HUES6 (cell line): ENCODE results near the gene TEPSIN.

Experiments
- H3K27ac ChIP-seq: 2 replicates; pipeline ENCODE4 v1.7.0; 2013; ENCODE audit warnings: low read depth, mild to moderate bottlenecking, low read length, inconsistent platforms
- H3K27me3 ChIP-seq: 2 replicates; pipeline ENCODE4 v1.6.1; 2013; ENCODE audit warnings: low read length; ENCODE audit not compliant: control insufficient read depth, insufficient read depth
- H3K36me3 ChIP-seq: 2 replicates; pipeline ENCODE4 v1.6.1; 2013; ENCODE audit warnings: low read length; ENCODE audit not compliant: control insufficient read depth, insufficient read depth
- H3K4me1 ChIP-seq: 2 replicates; pipeline ENCODE4 v1.6.1; 2013; ENCODE audit warnings: low read length; ENCODE audit not compliant: control insufficient read depth, insufficient read depth
- H3K4me3 ChIP-seq: 2 replicates; pipeline ENCODE4 v1.5.1; 2013; ENCODE audit warnings: low read depth, low read length
- H3K9ac ChIP-seq: one replicate; pipeline ENCODE4 v1.6.1; 2013; ENCODE audit warnings: mild to moderate bottlenecking, low read length
- H3K9me3 ChIP-seq: 2 replicates; pipeline ENCODE4 v1.6.1; 2013; ENCODE audit warnings: low read depth, low read length; ENCODE audit not compliant: control insufficient read depth, insufficient read depth

Gene TEPSIN

DNA sequence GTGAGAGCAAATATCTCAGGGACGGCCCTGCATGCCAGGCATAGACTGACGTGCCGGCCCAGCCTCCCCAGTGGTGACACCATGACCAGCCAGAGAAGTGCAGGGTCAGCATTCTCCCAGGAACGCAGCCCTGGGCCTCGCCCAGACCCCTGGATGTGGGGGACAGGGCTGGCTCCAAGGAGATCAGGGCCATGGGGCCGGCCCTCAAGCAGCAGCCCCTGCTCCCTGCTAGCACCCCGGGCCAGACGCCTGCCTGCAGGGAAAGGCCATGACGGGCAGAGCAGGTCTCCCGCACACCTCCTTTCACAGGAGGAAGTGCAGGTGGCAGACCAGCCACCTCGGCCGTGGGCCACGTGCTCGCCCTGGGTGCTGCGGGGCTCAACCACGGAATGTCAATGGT lies 9.8 kb upstream of the TEPSIN start:
- Histone ChIP-seq H3K9me3 (0 out of 2 replicates have a peak, but pooled peaks cover 3% of the 10 kb centered on the region), H3K27ac (no peak overlapping the region), H3K27me3 (no peaks in the 10 kb centered on the region), H3K9ac (no peak overlapping the region), H3K36me3 (peaks cover 9% of the 10 kb centered on the region; the same call in 1 of the 2 replicates), H3K4me1 (peaks cover 2% of the 10 kb centered on the region; the same call in 1 of the 2 replicates), H3K4me3 (no peak overlapping the region)

DNA sequence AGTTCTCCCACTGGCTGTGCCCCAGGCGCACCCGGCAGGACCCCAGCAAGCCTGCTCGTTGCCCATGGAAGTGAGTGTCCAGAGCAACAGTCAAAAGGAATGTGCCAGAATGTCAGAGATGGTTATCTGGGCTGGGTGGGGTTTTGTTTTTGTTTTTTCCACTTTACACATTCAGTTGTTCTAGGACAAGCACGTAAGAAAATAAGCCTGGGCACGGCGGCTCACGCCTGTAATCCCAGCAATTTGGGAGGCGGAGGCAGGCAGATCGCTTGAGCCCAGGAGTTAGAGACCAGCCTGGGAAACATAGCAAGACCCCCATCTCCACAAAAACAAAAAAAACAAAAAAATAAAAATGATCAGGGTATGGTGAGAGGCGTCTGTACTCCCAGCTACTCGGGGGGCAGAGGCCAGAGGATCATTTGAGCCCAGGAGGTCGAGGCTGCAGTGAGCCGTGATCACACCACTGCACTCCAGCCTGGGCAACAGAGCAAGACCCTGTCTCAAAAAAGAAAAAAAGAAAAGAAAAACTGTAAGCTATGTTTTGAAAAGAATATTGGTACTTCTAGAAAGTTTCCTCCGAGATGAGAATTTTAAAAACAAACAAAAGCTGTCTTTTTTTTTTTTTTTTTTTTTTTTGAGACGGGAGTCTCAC lies 8.6 kb upstream of the TEPSIN start:
- Histone ChIP-seq H3K4me3 (no peak overlapping the region), H3K27me3 (no peaks in the 10 kb centered on the region), H3K4me1 (peaks cover 6% of the 10 kb centered on the region), H3K9me3 (0 out of 2 replicates have a peak, but pooled peaks cover 3% of the 10 kb centered on the region), H3K9ac (no peak overlapping the region), H3K36me3 (peaks cover 9% of the 10 kb centered on the region; the same call in 1 of the 2 replicates), H3K27ac (no peak overlapping the region)

DNA sequence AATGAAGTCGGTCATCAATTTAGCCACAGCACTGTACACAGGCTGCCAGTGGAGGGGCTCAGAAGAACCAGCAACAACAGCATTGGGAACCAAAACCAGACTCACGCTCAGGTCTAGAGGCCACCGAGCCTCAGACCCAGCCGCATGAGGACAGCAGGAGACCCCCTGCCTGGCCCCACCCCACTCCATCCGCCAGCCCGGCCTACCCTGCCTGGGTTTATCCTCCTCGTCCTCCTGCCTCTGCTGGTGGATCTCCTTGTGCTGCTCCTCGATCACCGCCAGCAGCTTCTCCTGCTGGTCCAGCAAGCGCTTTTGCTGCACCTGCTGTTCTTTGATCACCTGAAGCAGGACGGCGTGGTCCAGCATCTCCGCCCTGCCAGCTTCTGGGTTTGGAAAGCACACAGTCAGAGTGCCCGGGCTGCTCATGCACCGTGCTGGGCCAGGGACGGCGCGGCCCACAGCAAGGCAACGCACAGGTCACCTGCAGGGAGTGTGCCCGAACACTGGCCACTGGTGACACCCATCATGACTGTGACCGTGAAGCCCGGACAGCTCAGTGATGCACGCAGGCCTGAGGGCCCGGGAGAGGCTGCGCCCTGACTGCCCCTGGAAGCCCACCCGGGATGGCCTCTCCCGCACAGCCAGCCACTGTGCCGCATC lies 8.0 kb upstream of the TEPSIN start:
- H3K9ac ChIP-seq = no peak overlapping the region
- 0 out of 2 replicates have a peak, but pooled peaks cover 3% of the 10 kb centered on the region for H3K9me3 ChIP-seq
- no peak overlapping the region for H3K27ac ChIP-seq
- peaks cover 5% of the 10 kb centered on the region; the same call in 1 of the 2 replicates for H3K4me1 ChIP-seq
- peaks cover 9% of the 10 kb centered on the region; the same call in 1 of the 2 replicates for H3K36me3 ChIP-seq
- no peaks in the 10 kb centered on the region for H3K27me3 ChIP-seq
- no peak overlapping the region for H3K4me3 ChIP-seq

DNA sequence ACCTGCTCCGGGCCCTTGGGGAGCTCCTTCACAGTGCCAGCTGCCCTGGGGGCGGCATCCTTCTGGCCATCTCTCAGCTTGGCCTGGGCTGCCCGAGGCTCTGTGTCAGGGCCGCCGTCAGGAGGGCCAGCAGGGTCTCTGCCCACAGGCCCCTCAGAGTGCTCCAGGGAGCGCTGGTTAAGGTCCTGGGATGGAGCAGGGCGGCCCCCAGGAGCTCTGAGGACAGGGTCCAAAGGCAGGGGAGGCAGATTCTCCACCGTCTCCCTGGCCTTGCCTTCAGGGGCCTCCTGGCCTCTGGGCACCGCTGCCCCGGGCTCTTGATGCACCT lies 7.5 kb upstream of the TEPSIN start:
- Histone ChIP-seq H3K4me3 (no peak overlapping the region), H3K27ac (no peak overlapping the region), H3K9me3 (0 out of 2 replicates have a peak, but pooled peaks cover 3% of the 10 kb centered on the region), H3K4me1 (peaks cover 7% of the 10 kb centered on the region), H3K27me3 (no peaks in the 10 kb centered on the region), H3K36me3 (peaks cover 11% of the 10 kb centered on the region), H3K9ac (no peak overlapping the region)

DNA sequence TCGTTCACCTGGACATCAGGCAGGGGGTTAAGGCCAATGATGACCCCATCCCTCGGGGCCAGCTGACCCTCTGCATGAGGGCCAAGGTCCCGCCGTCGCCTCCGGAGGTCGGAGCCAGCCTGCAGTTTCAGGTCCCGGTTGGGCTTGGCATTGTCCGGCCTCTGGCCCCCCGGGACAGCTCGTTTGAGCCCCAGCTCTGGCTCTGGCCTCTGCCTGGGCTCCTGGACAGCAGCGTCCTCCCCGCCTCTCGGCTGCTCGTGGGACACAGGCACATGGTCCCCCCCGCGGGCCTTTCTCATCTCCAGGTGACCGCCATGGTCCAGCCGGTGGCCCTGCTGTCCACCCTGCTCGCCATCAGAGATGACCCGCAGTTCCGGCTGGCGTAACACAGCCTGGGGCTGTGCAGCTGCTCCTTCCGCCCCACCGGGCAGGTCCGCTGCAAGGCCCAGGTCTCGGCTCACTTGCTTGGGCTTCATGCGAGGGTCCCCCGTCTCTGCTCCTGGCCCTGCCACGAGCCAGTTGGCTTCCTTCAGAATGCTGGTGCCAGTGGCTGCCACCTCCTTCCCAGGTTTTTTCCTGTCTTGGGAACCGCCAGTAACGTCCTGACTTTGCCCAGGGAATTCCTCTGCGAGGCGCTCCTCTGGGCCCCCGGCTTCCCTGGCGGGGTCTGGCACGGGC lies 6.9 kb upstream of the TEPSIN start:
- H3K27me3 ChIP-seq = no peaks in the 10 kb centered on the region
- H3K9ac ChIP-seq = no peak overlapping the region
- H3K27ac ChIP-seq = no peak overlapping the region
- peaks cover 10% of the 10 kb centered on the region for H3K4me1 ChIP-seq
- H3K36me3 ChIP-seq = peaks cover 16% of the 10 kb centered on the region
- H3K9me3 ChIP-seq = 0 out of 2 replicates have a peak, but pooled peaks cover 3% of the 10 kb centered on the region
- no peak overlapping the region for H3K4me3 ChIP-seq

DNA sequence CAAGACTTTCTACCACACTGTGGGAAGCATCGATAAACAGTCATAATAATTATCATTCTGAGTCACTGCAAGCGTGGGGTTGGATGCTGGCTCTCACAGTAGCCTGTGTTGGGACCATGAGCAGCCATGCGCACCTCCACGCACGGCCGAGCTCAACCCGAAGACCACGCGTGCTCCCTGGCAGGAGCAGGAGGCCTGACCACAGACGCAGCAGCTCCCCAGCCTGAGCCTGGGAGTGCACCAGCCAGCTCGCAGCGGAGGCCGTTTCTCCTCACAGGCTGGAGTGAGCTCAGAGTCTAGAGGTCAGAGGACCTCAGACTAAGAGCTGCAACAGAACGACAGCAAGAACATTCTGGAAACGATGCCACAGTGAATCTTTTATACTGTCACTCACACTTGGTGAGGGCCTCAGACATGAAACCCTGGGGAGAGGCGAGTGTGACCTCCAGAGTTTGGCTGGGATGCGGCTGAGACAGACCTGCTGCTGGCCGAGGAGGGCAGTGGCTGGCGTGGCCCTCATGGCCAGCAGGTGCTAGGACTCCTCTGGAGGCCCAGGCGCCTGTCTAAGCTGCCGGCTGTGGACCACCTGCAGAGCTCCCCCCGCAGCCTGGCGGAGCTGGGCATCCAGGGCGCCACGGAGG lies 6.3 kb upstream of the TEPSIN start:
- no peak overlapping the region for H3K27ac ChIP-seq
- H3K9me3 ChIP-seq = 0 out of 2 replicates have a peak, but pooled peaks cover 3% of the 10 kb centered on the region
- H3K4me1 ChIP-seq = peaks cover 11% of the 10 kb centered on the region
- H3K4me3 ChIP-seq = no peak overlapping the region
- no peaks in the 10 kb centered on the region for H3K27me3 ChIP-seq
- no peak overlapping the region for H3K9ac ChIP-seq
- H3K36me3 ChIP-seq = peaks cover 16% of the 10 kb centered on the region

DNA sequence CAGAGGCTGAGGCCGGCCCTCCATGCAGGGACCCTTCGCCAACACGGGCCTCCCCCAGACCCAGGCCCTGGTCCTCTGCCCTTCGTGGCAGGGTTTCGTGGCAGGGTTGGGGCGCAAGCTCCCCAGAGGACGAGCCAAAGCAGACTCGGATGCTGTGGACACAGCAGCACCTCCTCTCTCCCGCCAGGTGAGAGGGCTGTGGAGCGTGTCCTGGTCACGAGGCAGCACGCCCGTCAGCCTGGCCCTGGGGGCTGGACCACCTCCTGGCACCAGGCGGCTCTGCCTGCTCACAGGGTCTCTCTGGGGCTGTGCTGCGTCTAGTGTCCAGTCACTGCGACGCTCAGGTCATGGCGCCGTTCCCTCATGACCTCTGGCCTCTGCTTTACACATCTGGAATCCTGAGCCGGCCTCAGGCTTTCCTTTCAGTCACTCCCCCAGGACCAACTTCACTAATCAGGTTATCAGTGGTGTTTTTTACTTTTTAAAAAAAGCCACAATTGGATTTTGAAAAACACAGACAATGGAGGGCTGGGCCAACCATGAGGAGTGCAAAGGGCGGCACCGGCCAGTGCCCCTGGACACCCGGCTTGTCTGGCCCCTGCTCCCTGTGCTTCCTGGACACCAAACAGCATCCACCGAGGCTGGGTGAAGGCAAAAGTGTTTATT lies 5.6 kb upstream of the TEPSIN start:
- H3K27ac ChIP-seq = no peak overlapping the region
- 0 out of 2 replicates have a peak, but pooled peaks cover 3% of the 10 kb centered on the region for H3K9me3 ChIP-seq
- peaks cover 15% of the 10 kb centered on the region for H3K4me1 ChIP-seq
- H3K9ac ChIP-seq = no peak overlapping the region
- H3K36me3 ChIP-seq = peaks cover 12% of the 10 kb centered on the region
- no peak overlapping the region for H3K4me3 ChIP-seq
- no peaks in the 10 kb centered on the region for H3K27me3 ChIP-seq

DNA sequence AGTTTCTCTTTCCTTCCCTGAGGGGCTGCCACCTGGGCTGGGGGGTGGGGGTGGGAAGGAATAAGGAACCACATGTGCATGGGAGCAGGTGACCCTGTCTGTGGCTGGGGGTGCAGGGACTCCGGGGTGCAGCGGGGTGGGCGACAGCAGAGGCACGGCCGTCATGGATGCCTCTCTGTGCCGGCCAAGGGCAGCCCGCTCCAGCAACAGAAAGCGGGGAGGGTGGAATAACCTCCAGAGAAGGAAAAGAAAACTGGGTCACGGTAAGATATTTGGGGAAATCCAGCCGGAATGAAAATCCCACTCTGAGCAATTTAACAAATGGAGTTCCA lies 4.4 kb upstream of the TEPSIN start:
- no peaks in the 10 kb centered on the region for H3K27me3 ChIP-seq
- H3K27ac ChIP-seq = no peak overlapping the region
- H3K9ac ChIP-seq = no peak overlapping the region
- no peak overlapping the region for H3K4me3 ChIP-seq
- H3K4me1 ChIP-seq = peaks cover 15% of the 10 kb centered on the region
- H3K9me3 ChIP-seq = no peaks in the 10 kb centered on the region
- peaks cover 9% of the 10 kb centered on the region for H3K36me3 ChIP-seq

DNA sequence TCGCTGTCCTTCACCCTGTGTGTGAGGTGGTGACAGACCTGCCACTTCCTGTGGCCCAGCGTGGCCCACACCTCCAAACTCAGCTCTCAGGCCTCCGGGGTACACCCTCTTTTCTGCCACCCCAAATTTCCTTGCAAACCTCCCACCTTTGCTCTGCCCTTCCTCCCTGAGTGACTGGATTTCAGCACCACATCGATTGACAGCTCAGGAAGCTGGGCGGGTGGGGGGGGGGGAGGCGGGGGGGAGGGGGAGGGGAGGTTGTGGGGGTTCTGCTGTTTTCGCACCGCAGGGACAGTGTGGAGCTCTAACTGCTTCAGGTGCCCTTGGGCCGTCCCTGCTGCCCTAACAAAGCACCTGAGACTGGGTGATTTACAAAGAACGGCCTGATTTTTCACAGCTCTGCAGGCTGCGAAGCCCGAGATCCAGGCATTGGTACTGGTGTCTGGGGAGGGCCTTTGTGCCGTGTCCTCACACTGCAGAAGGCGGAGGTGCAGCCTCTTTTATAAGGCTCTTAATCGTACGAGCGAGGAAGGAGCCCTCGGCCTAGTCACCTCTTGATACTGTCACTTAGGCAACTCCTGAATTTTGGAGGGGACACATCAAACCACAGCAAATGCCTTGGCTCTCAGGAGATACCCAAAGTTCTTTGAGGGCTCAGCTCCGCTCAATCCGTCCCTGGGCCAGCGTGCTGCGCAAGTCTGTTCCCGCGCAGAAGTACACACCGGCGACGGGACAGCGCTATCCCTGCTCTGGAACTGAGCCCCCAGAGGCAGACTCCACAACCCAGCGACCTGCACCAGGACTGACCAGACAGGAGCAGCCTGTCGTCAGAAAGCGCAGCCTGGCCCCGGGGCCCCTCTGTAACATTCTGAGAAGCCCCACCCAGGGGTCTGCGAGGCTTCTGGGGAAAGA lies 3.8 kb upstream of the TEPSIN start:
- H3K27me3 ChIP-seq = no peaks in the 10 kb centered on the region
- no peak overlapping the region for H3K27ac ChIP-seq
- no peak overlapping the region for H3K9ac ChIP-seq
- H3K9me3 ChIP-seq = no peaks in the 10 kb centered on the region
- H3K4me3 ChIP-seq = no peak overlapping the region
- H3K4me1 ChIP-seq = peaks cover 21% of the 10 kb centered on the region
- H3K36me3 ChIP-seq = peaks cover 9% of the 10 kb centered on the region
